ENCODE measurements around the gene DYNC1I1. TPM values are rescaled to one million over a fixed set of nuclear protein-coding genes. Genes with fewer than 3 reads are reported as not detected.

DYNC1I1 gene
- total RNA-seq, 1 donor from 2014 or later: 2.3 TPM

GRCh38 chr7:95758187-95758586 lies 14.2 kb upstream of the DYNC1I1 start:
- no peak overlapping the region for H3K27ac ChIP-seq
- H3K4me1 ChIP-seq: no peaks in the 10 kb centered on the region
- no peak for ATAC-seq
- no peak overlapping the region for H3K4me3 ChIP-seq
- H3K9me3 ChIP-seq: no peaks in the 10 kb centered on the region
- TF ChIP-seq CTCF (IDR thresholded peaks at IDR 0.05): no peak
- no peak for DNase-seq
- no peaks in the 10 kb centered on the region for H3K27me3 ChIP-seq
- no peaks in the 10 kb centered on the region for H3K36me3 ChIP-seq
- intact Hi-C loops (cut with DNase I): no loop called here

GRCh38 chr7:95766086-95766485 lies 6.3 kb upstream of the DYNC1I1 start:
- intact Hi-C loops (cut with DNase I): no loop called here
- H3K9me3 ChIP-seq: no peaks in the 10 kb centered on the region
- DNase-seq (no peak), ATAC-seq (no peak)
- H3K27me3 ChIP-seq: no peaks in the 10 kb centered on the region
- no peak overlapping the region for H3K27ac ChIP-seq
- H3K4me3 ChIP-seq: no peak overlapping the region
- no peak for TF ChIP-seq CTCF (IDR thresholded peaks at IDR 0.05)
- H3K36me3 ChIP-seq: no peaks in the 10 kb centered on the region
- no peaks in the 10 kb centered on the region for H3K4me1 ChIP-seq

- H3K27me3 ChIP-seq: no peaks in the 10 kb centered on the region
- no peaks in the 10 kb centered on the region for H3K36me3 ChIP-seq
- H3K9me3 ChIP-seq: no peaks in the 10 kb centered on the region
- DNase-seq: no peak
- intact Hi-C loops (cut with DNase I): no loop called here
- H3K4me1 ChIP-seq: no peaks in the 10 kb centered on the region
- ATAC-seq: no peak
- no peak overlapping the region for H3K4me3 ChIP-seq
- TF ChIP-seq CTCF (IDR thresholded peaks at IDR 0.05): no peak
- H3K27ac ChIP-seq: no peak overlapping the region
Observed at GRCh38 chr7:95766657-95767056, 5.7 kb upstream of the DYNC1I1 start.

GRCh38 chr7:95772771-95773581 lies 622 bp downstream of the DYNC1I1 start:
- ATAC-seq (peak; percentile 14), DNase-seq (no peak)
- no peaks in the 10 kb centered on the region for H3K9me3 ChIP-seq
- peak overlapping the region; percentile 69 for H3K4me3 ChIP-seq
- peaks cover 5% of the 10 kb centered on the region for H3K4me1 ChIP-seq
- H3K36me3 ChIP-seq: no peaks in the 10 kb centered on the region
- intact Hi-C loops (cut with DNase I): no loop called here
- no peaks in the 10 kb centered on the region for H3K27me3 ChIP-seq
- no peak overlapping the region for H3K27ac ChIP-seq
- no peak for TF ChIP-seq CTCF (IDR thresholded peaks at IDR 0.05)

GRCh38 chr7:95776561-95777185 lies 4.3 kb downstream of the DYNC1I1 start:
- no peak for TF ChIP-seq CTCF (IDR thresholded peaks at IDR 0.05)
- DNase-seq (no peak), ATAC-seq (no peak)
- Histone ChIP-seq H3K27ac (no peak overlapping the region), H3K27me3 (no peaks in the 10 kb centered on the region), H3K36me3 (no peaks in the 10 kb centered on the region), H3K4me1 (peaks cover 5% of the 10 kb centered on the region), H3K4me3 (no peak overlapping the region), H3K9me3 (no peaks in the 10 kb centered on the region)
- intact Hi-C loops (cut with DNase I): no loop called here
